HepG2 (cell line): ENCODE results near the gene PLA2G2A. TPM values are rescaled to one million over a fixed set of nuclear protein-coding genes. Genes with fewer than 3 reads are reported as not detected.

ENCODE experiments used
- BATF2 ChIP-seq: sonication (generic); formaldehyde crosslinking; IDR thresholded peaks from 2 replicates; pipeline ENCODE4 v1.8.0; 2022; ENCODE audit warnings: mild to moderate bottlenecking, missing genetic modification reagents, moderate library complexity
- GATAD2A ChIP-seq: IDR thresholded peaks from 2 replicates; pipeline ENCODE4 v1.6.1; 2016
- GLMP ChIP-seq: sonication (generic); formaldehyde crosslinking; IDR thresholded peaks from 2 replicates; pipeline ENCODE4 v1.9.0; 2021; ENCODE audit warnings: missing genetic modification reagents, mild to moderate bottlenecking, borderline replicate concordance
- HDAC2 ChIP-seq: sonication (generic); formaldehyde crosslinking; IDR thresholded peaks from 2 replicates; pipeline ENCODE4 v1.4.0; 2020; ENCODE audit warnings: missing genetic modification reagents
- MED13 ChIP-seq: sonication (generic); formaldehyde crosslinking; IDR thresholded peaks from 2 replicates; pipeline ENCODE4 v1.5.0; 2020; ENCODE audit warnings: missing genetic modification reagents
- MLXIP ChIP-seq: sonication (generic); formaldehyde crosslinking; IDR thresholded peaks from 2 replicates; pipeline ENCODE4 v1.9.0; 2021; ENCODE audit warnings: missing genetic modification reagents, borderline replicate concordance
- MXD1 ChIP-seq: sonication (generic); formaldehyde crosslinking; IDR thresholded peaks from 2 replicates; pipeline ENCODE4 v1.4.0; 2020; ENCODE audit warnings: mild to moderate bottlenecking, missing genetic modification reagents
- NFE2L2 ChIP-seq: fragments of 150-350 bp; IDR thresholded peaks from 2 replicates; pipeline ENCODE4 v1.6.1; 2014; ENCODE audit warnings: low read length
- NR1H2 ChIP-seq: sonication (generic); formaldehyde crosslinking; IDR thresholded peaks from 2 replicates; pipeline ENCODE4 v1.8.1; 2022; ENCODE audit warnings: low read depth, missing genetic modification reagents, borderline replicate concordance
- PLSCR1 ChIP-seq: sonication (generic); formaldehyde crosslinking; IDR thresholded peaks from 2 replicates; pipeline ENCODE4 v1.5.0; 2020; ENCODE audit warnings: missing genetic modification reagents, mild to moderate bottlenecking, borderline replicate concordance
- RARG ChIP-seq: sonication (generic); formaldehyde crosslinking; IDR thresholded peaks from 2 replicates; pipeline ENCODE4 v1.4.0; 2020; ENCODE audit warnings: low read depth, mild to moderate bottlenecking, missing genetic modification reagents
- RCOR2 ChIP-seq: IDR thresholded peaks from 2 replicates; pipeline ENCODE4 v1.6.1; 2016; ENCODE audit warnings: missing biosample characterization, missing genetic modification reagents
- RFX1 ChIP-seq: fragments of 450-650 bp; IDR thresholded peaks from 2 replicates; pipeline ENCODE4 v1.6.1; 2017
- SP1 ChIP-seq, 2 experiments: fragments of 450-650 bp in 1 of 2; sonication (generic) in 1 of 2; formaldehyde crosslinking in 1 of 2; IDR thresholded peaks; 2 replicates each; pipeline versions ENCODE4 v1.4.0 to v1.6.1; 2016 to 2020; ENCODE audit warnings: missing genetic modification reagents in 1 of 2
- SRY ChIP-seq: sonication (generic); formaldehyde crosslinking; IDR thresholded peaks from 2 replicates; pipeline ENCODE4 v1.8.0; 2022; ENCODE audit warnings: mild to moderate bottlenecking, missing genetic modification reagents
- SSRP1 ChIP-seq: IDR thresholded peaks from 2 replicates; pipeline ENCODE4 v1.6.1; 2016; ENCODE audit warnings: control low read depth
- TBX2 ChIP-seq: sonication (generic); formaldehyde crosslinking; IDR thresholded peaks from 2 replicates; pipeline ENCODE4 v1.5.0; 2020; ENCODE audit warnings: missing genetic modification reagents, mild to moderate bottlenecking, borderline replicate concordance
- U2AF2 ChIP-seq: fragments of 200-400 bp; formaldehyde crosslinking; IDR thresholded peaks from 2 replicates; pipeline ENCODE4 v1.6.1; 2017; ENCODE audit warnings: low read depth, mild to moderate bottlenecking, low read length
- ZIK1 ChIP-seq: sonication (generic); formaldehyde crosslinking; IDR thresholded peaks from 2 replicates; pipeline ENCODE4 v1.5.0; 2020; ENCODE audit warnings: mild to moderate bottlenecking, low read depth, missing genetic modification reagents, borderline replicate concordance
- ZKSCAN5 ChIP-seq: sonication (generic); formaldehyde crosslinking; IDR thresholded peaks from 2 replicates; pipeline ENCODE4 v1.5.1; 2020; ENCODE audit warnings: mild to moderate bottlenecking, missing genetic modification reagents
- ZNF224 ChIP-seq: sonication (generic); formaldehyde crosslinking; IDR thresholded peaks from 2 replicates; pipeline ENCODE4 v1.5.0; 2020; ENCODE audit warnings: mild to moderate bottlenecking, missing genetic modification reagents
- ZNF496 ChIP-seq: sonication (generic); formaldehyde crosslinking; IDR thresholded peaks from 2 replicates; pipeline ENCODE4 v1.8.1; 2023; ENCODE audit warnings: mild to moderate bottlenecking, moderate library complexity, missing genetic modification reagents; ENCODE audit not compliant: insufficient replicate concordance
- ZNF501 ChIP-seq: sonication (generic); formaldehyde crosslinking; IDR thresholded peaks from 2 replicates; pipeline ENCODE4 v1.5.1; 2020; ENCODE audit warnings: mild to moderate bottlenecking, moderate library complexity, missing genetic modification reagents
- ZNF564 ChIP-seq: sonication (generic); formaldehyde crosslinking; IDR thresholded peaks from 2 replicates; pipeline ENCODE4 v1.8.1; 2023; ENCODE audit warnings: mild to moderate bottlenecking, missing genetic modification reagents
- ZNF746 ChIP-seq: sonication (generic); formaldehyde crosslinking; IDR thresholded peaks from 2 replicates; pipeline ENCODE4 v1.8.0; 2022; ENCODE audit warnings: mild to moderate bottlenecking, missing genetic modification reagents
- ZSCAN12 ChIP-seq: sonication (generic); formaldehyde crosslinking; IDR thresholded peaks from 2 replicates; pipeline ENCODE4 v1.9.0; 2021; ENCODE audit warnings: mild to moderate bottlenecking, missing genetic modification reagents
- polyA plus RNA-seq, 8 experiments: library from polyadenylated mRNA; depleted of rRNA in 3 of 8; stranded (reverse) in 7 of 8; unstranded in 1 of 8; fragments of >200 nt; fragmentation: Illumina TruSeq in 4 of 8; extraction: Trizol in 4 of 8; gene quantifications; 2 replicates each; pipeline versions ENCODE4 v1.2.1 to v1.2.3, GENCODE V29; 2011 to 2016; ENCODE audit warnings: low read depth in 4 of 8, missing spikeins in 1 of 8, mixed read lengths in 1 of 8; ENCODE audit not compliant: insufficient read depth in 1 of 8
- total RNA-seq, 5 experiments: library from RNA; depleted of rRNA; stranded (reverse); fragments of >200 nt; fragmentation: Illumina TruSeq; extraction: Trizol; gene quantifications; 2 replicates each; pipeline ENCODE4 v1.2.3, GENCODE V29; 2016; ENCODE audit warnings: low read depth in 1 of 5

PLA2G2A gene
- total and polyA plus RNA-seq, 2 of the 13 experiments (the other 11 are each of a cell fraction or from before 2014, with no cell fraction given), result 0.35 to 30.3 TPM

- TF ChIP-seq MXD1 (CRISPR knock-in tag) (no peak), NR1H2 (CRISPR knock-in tag) (no peak), ZNF501 (peak; percentile 45; the same call in 1 of the 2 replicates), ZNF224 (no peak), RFX1 (peak; percentile 89), ZNF746 (no peak), ZKSCAN5 (CRISPR knock-in tag) (no peak), ZNF564 (CRISPR knock-in tag) (no peak), HDAC2 (CRISPR knock-in tag) (peak; percentile 59), BATF2 (no peak), MED13 (CRISPR knock-in tag) (peak; percentile 77; the same call in 1 of the 2 replicates), ZSCAN12 (no peak), U2AF2 (no peak), NFE2L2 (no peak), MLXIP (no peak), RARG (CRISPR knock-in tag) (no peak), GATAD2A (CRISPR knock-in tag) (peak; percentile 88), RCOR2 (CRISPR knock-in tag) (peak; percentile 81), ZIK1 (CRISPR knock-in tag) (no peak), GLMP (CRISPR knock-in tag) (no peak), ZNF496 (CRISPR knock-in tag) (no peak), SRY (CRISPR knock-in tag) (no peak), SP1 (IDR thresholded peaks at IDR 0.05) (no peak), SP1 (CRISPR knock-in tag; IDR thresholded peaks at IDR 0.05) (no peak), SSRP1 (no peak; the same call in 1 of the 2 replicates), PLSCR1 (no peak), TBX2 (CRISPR knock-in tag) (peak; percentile 87)
These were observed 4.5 kb downstream of the PLA2G2A start (continued) for GRCh38 chr1:19974822-19975416.
